NOMO-1 treated with dmso at 0.1 percent for 144 hours (cell line): ENCODE measurements around the gene EPN1.
A peak's percentile ranks its signal among the peaks of the same experiment; 100 is the strongest.

Experiments used
- DNase-seq: peaks from one replicate; lab custom pipeline; 2025; ENCODE audit not compliant: unreplicated experiment; lab: John Stamatoyannopoulos, UW

EPN1 gene

GRCh38 chr19:55678121-55678671 is 3.2 kb downstream of the EPN1 start:
- peak; percentile 92 for DNase-seq

DNA sequence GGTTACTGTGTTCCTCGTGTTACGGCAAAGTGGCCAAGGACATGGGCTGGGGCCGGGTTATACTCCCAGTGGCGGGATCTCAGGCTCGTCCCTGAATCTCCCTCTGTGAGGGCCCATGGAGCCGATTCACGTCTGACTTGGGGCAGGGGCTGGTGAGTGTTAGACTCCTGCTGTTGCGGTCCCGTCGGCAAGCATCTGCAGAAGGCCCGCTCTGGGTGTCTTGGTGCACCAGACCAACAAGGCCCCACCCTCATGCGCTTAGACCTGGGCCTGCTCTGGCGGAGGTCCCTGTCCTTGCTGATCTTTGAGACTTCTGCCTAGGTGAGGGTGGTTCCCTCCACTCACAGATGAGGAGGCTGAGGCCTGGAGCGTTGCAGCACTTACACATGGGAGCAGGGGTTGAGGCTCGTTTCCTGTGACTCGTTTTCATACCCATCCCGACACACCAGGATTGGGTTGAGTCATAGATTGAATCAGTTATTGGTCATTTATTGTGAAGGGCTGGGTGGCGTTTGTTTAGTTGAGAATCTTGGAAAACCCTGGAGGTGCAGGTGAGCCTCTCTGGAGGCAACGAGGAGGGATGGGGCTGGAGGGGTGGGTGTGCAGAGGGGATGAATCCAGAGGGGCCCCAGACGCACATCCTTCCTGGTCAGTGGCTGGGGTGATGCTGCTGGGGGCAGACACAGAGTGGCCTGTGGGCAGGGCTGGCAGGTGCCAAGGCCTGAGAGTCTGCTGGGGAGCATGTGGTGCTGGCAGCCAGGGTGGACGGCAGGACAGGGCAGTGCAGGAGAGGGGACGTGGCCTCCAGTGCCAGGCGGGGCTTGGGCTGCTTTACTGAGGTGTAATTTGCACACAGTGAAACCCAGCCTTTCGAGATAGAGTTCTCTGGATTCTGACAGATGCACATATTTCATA is 4.6 kb downstream of the EPN1 start:
- no peak for DNase-seq

- DNase-seq = no peak
Measured at GRCh38 chr19:55680339-55681130, 5.5 kb downstream of the EPN1 start.

DNA sequence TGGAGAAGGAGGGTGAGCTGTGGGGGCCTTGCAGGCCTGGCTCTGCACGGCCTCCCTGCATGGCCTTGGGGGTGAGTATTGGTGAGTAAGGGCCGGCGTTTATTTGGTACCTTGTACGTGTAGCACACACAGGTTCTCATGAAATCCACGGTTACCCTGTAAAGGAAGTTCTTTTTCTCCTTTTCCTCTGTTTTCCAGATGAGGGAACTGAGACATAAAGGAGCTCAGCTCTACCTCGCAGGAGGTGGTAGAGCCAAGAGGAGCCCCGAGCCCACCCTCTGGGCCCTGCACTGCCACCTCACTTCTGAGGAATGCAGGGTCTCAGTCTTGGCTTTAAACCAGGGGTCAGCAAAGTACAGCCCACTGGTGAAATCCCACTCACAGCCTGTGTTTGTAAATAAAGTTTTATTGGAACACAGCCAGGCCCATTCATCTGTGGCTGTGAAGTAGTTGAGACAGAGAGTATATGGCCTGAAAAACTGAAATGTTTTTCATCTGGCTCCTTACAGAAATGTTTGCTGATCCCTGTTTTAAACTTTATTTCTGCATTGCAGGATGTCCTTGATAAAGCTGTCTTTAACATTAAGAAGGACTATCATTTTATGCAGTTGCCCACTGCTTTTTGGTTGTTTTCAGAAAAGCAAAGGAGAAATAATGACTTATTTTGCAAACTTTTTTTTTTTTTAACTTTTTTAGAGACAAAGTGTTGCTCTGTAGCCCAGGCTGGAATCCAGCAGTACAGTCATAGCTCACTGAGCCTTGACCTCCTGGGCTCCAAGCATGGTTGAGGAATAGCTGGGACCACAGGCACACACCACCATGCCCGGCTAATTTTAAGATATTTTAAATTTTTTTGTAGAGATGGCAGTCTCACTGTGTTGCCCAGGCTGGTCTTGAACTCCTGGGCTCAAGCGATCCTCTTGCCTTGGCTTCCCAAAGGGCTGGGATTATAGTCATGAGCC is 6.4 kb downstream of the EPN1 start:
- no peak for DNase-seq

- DNase-seq = no peak
Measured at GRCh38 chr19:55683449-55684261, 8.6 kb downstream of the EPN1 start.

GRCh38 chr19:55684946-55685681 is 10.1 kb downstream of the EPN1 start:
- DNase-seq = no peak

DNA sequence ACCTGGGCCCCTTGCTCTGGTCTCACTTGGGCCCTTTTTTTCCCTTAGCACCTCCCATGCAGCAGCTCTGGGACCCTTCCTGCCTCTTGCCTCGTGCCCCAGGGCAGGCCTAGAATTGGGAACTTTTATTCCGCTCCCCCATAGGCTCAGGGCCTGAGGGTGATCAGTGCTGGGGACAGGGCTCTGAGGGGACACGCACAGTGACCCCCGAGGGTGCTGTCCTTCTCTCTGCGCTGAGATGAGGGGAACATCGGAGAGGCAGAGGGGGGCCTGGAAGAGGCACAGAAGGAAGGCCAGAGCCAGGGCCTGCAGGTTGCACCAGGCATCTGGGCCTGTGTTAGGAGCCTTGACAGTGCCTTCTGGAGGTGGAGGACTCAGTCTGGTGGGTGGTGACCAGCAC is 10.8 kb downstream of the EPN1 start:
- DNase-seq = no peak

GRCh38 chr19:55686311-55687050 is 11.5 kb downstream of the EPN1 start:
- no peak for DNase-seq

DNA sequence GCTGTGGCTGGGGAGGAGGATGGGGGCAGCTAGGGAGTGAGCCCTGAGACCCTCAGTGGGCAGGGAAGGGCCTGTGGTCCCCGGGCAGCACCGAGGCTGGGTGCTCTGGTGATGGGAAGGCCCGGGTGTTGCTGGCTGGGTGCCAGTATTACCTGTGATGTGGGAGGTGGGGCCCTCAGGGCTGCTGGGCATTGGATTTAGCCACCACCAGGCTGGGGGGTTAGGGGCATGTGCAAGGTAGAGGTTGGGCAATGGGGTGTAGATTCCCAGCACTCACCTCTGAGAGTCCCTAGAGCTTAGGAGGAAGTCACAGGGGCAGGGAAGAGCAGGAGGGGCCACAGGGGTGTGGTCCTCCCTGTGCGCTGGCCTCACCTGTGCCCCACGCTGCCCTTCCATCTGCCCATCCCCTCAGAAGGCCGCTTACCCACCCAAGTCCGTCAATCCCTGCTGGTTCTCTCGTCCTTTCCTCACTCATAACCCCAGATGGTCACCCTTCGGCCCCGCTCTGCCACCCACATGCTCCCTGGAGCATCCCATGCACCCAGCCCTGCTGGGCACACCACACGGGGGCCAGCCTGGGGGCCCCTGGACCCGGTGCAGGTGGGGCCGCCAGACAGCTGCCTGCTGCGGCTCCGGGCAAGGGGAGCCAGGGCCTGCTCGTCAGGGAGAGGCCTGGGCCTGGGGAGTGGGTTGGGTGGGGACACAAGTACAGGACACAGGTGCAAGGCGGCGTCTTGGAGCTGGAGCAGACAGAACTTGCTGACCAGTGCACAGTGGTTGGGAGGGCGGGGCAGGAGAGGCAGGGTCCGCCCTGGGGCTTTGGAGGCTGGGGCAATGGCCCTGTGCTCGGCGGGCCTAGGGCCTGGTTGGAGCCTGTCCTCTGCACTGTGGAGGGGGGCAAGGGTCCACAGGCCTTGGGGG is 12.5 kb downstream of the EPN1 start:
- DNase-seq = no peak

GRCh38 chr19:55688422-55689218 is 13.6 kb downstream of the EPN1 start:
- DNase-seq = no peak

DNA sequence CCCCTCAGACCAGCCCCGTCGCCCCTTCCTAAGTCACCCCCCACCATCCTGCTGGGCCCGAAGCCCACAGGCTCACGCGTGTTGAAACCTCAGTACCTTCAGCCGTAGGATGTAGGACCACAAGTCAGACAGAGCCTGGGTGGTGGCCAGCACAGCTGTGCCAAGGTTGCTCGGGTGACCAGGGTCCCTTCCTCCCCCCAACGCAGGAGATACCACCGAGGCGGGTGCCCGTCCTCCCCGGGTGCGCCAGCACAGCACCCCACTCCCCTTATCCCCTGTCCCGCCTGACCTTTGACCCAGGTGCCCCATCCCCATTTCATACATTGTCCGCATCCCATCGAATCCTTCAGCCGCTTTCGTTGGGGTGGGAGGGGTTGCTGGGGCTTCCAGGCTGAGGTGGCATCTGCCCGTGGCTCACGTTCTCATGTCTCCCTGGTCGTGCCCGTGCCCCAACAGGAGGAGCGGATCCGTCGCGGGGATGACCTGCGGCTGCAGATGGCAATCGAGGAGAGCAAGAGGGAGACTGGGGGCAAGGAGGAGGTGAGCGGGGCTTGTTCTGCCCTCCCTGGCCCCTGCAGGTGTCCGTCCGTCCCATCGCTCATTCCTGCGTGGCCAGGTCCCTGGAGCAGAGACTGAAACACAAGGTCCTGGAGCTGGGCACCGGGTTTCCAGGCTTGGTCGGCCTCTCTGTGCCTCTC is 14.5 kb downstream of the EPN1 start:
- DNase-seq = no peak

DNA sequence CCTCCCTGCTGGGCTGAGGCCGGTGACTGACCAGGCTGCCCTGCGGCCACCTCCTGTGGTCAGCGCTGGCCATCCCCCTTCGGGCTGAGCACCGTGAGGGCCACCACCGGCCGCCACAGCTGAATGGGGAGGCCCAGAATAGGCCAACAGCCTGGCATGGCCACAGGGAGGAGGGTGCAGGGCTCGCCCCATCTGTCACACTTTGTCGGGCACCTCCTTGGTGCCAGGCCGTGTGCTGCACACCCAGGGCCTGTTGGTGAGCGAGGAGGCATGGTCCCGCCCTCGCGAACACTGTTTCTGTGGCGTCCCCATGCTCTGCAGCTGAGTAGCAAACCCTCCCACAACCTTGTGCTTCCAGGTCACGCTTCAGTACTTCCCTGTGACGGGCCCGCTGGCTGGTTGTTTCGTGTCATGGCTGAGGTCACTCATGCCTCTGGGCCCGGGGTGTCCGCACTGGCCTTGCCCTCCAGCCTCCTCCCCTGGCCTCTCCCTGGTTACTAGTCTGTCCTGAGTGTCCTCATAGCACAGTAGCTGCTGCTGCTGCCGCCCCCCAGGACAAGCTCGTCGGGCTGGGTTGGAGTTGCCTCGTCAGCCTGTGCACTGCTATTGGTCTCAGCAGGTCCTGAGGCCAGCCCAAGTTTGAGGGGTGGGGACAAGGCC is 15.2 kb downstream of the EPN1 start:
- DNase-seq = no peak

- no peak for DNase-seq
Measured at GRCh38 chr19:55690769-55691545, 15.9 kb downstream of the EPN1 start.

GRCh38 chr19:55691561-55692481 is 16.8 kb downstream of the EPN1 start:
- DNase-seq = no peak
